Ureter (tissue), 1 donor: ENCODE results near the gene MRPL49. TPM values are rescaled to one million over a fixed set of nuclear protein-coding genes. Genes with fewer than 3 reads are reported as not detected.
A peak's percentile ranks its signal among the peaks of the same experiment; 100 is the strongest.
"Not testable (repeated sequence)": the region's sequence is repeated elsewhere in the genome, so short reads cannot be mapped to it uniquely, and the experiment has no call there.

Source experiments
- DNase-seq: peaks from one replicate; pipeline ENCODE4 v3.0.0-alpha.2; 2020; ENCODE audit warnings: low spot score
- total RNA-seq: library from RNA; stranded (reverse); gene quantifications from one replicate; pipeline ENCODE4 v1.2.4, GENCODE V29; 2023
- donor health status: DM: yes; HTN: yes; CAD: no.

MRPL49 gene
- total RNA-seq, 1 donor from 2014 or later, result 49.8 TPM

- peak; percentile 100 for DNase-seq
Observed at GRCh38 chr11:65117206-65118096, 4.7 kb upstream of the MRPL49 start, which contains the start of gene ZNHIT2. ZNHIT2 (minus strand) TSS chr11:65117701; CDS start chr11:65117653, 48 bp downstream.

- DNase-seq, result peak; percentile 52
Observed at GRCh38 chr11:65118097-65118837, 3.9 kb upstream of the MRPL49 start.

GRCh38 chr11:65118891-65119669, 3.0 kb upstream of the MRPL49 start:
- DNase-seq, result not testable (repeated sequence)

- no peak for DNase-seq
Observed at GRCh38 chr11:65119670-65119995, 2.5 kb upstream of the MRPL49 start.

- no peak for DNase-seq
Observed at GRCh38 chr11:65120831-65121230, 1.3 kb upstream of the MRPL49 start.

- no peak for DNase-seq
Observed at GRCh38 chr11:65121447-65121864, 665 bp upstream of the MRPL49 start.

- no peak for DNase-seq
Observed at GRCh38 chr11:65124480-65125196, 2.5 kb downstream of the MRPL49 start.

- no peak for DNase-seq
Observed at GRCh38 chr11:65125197-65126056, 3.3 kb downstream of the MRPL49 start.

- DNase-seq, result no peak
Observed at GRCh38 chr11:65126624-65127274, 4.6 kb downstream of the MRPL49 start.

- DNase-seq, result no peak
Observed at GRCh38 chr11:65127473-65128181, 5.5 kb downstream of the MRPL49 start.

- no peak for DNase-seq
Observed at GRCh38 chr11:65128182-65129145, 6.3 kb downstream of the MRPL49 start.

- no peak for DNase-seq
Observed at GRCh38 chr11:65129649-65130441, 7.7 kb downstream of the MRPL49 start.

GRCh38 chr11:65130631-65131416, 8.7 kb downstream of the MRPL49 start:
- DNase-seq, result no peak

- no peak for DNase-seq
Observed at GRCh38 chr11:65131417-65131776, 9.3 kb downstream of the MRPL49 start.

- no peak for DNase-seq
Observed at GRCh38 chr11:65131895-65132237, 9.7 kb downstream of the MRPL49 start.

- DNase-seq, result no peak
Observed at GRCh38 chr11:65132238-65132987, 10.3 kb downstream of the MRPL49 start.
